ENCODE results near the gene CNN3. TPM values are rescaled to one million over a fixed set of nuclear protein-coding genes. Genes with fewer than 3 reads are reported as not detected.

CNN3 gene
- total and polyA plus RNA-seq, 2 of the 4 experiments (the other 2 are of a cell fraction): 249 to 552 TPM

GRCh38 chr1:94854458-94855306 is 72.2 kb downstream of the CNN3 start:
- Histone ChIP-seq H3K4me1 (ENCODE audit: control insufficient read depth, insufficient read depth, low read length) (peaks cover 5% of the 10 kb centered on the region), H3K27me3 (ENCODE audit: control insufficient read depth, insufficient read depth, low read length) (no peaks in the 10 kb centered on the region), H3K9ac (ENCODE audit: low read depth, low read length) (peak overlapping the region; percentile 35; the same call in 1 of the 2 replicates), H2AK9ac (replicated peaks; ENCODE audit: low read depth, low read length, poor library complexity) (peak overlapping the region; percentile 56), H3K27ac (ENCODE audit: insufficient read depth, low read length) (peak overlapping the region; percentile 38), H2BK5ac (ENCODE audit: low read depth, low read length, poor library complexity, severe bottlenecking) (peak overlapping the region; percentile 59), H3K14ac (replicated peaks; ENCODE audit: low read depth, low read length) (peak overlapping the region; percentile 75), H3K9me1 (ENCODE audit: insufficient read depth, low read length) (peaks cover 5% of the 10 kb centered on the region), H3K9me3 (ENCODE audit: control insufficient read depth, insufficient read depth, low read length) (no peaks in the 10 kb centered on the region), H2BK120ac (ENCODE audit: low read depth, low read length) (peak overlapping the region; percentile 87), H2BK20ac (ENCODE audit: low read depth, low read length) (peak overlapping the region; percentile 76; the same call in 1 of the 2 replicates), H3K56ac (ENCODE audit: extremely low read depth, insufficient read depth, low read length) (no peak overlapping the region), H2AFZ (replicated peaks; ENCODE audit: low read length, poor library complexity) (peak overlapping the region; percentile 84), H3K4ac (ENCODE audit: low read depth, low read length) (peak overlapping the region; percentile 92), H3K23ac (ENCODE audit: low read depth, low read length) (no peak overlapping the region), H2BK15ac (ENCODE audit: low read depth, low read length) (peak overlapping the region; percentile 61; the same call in 2 of the 3 replicates), H4K5ac (ENCODE audit: low read depth, low read length) (no peak overlapping the region), H3K18ac (ENCODE audit: low read depth, low read length) (no peak overlapping the region; the same call in 1 of the 2 replicates), H4K20me1 (ENCODE audit: insufficient read depth, low read length) (no peaks in the 10 kb centered on the region; the same call in 1 of the 2 replicates), H4K8ac (ENCODE audit: low read depth in 2 of 2, low read length in 2 of 2) (peak overlapping the region in 1 of 2 experiments; percentile 71; a peak in 1 of 4 replicates), H2AK5ac (ENCODE audit: low read depth, low read length) (peak overlapping the region; percentile 65), H4K91ac (ENCODE audit: insufficient read depth, low read depth, low read length) (peak overlapping the region; percentile 78; the same call in 1 of the 2 replicates), H3K36me3 (ENCODE audit: control insufficient read depth, insufficient read depth, low read length) (no peaks in the 10 kb centered on the region), H3K4me3 (ENCODE audit: insufficient read depth, low read depth, low read length) (peak overlapping the region; percentile 41), H3K79me1 (ENCODE audit: low read depth in 1 of 2, low read length in 2 of 2) (peaks cover 0 to 11% of the 10 kb centered on the region in 2 experiments; a peak in 2 of 4 replicates), H3K4me2 (ENCODE audit: low read depth, low read length) (peak overlapping the region; percentile 67)
- ATAC-seq (ENCODE audit: low read depth) (peak; percentile 96), DNase-seq (peak; percentile 92)
- dilution Hi-C loops (cut with HindIII; ENCODE audit: low sequenced_read_pairs, unreplicated experiment) (no loop called here), in situ Hi-C loops (cut with MboI; ENCODE audit: low sequenced_read_pairs) (loop anchor here (5.0 kb wide), 2 partner anchors 53 to 188 kb away; no protein-coding TSS in a partner anchor), intact Hi-C loops (cut with micrococcal nuclease) (loop anchor here (1.0 to 5.0 kb wide), 5 partner anchors 30 to 380 kb away; partner anchors contain the start of gene RWDD3)
- no TSS peak for BruUV-seq (replicated peaks)
- ChIA-PET POLR2A (ENCODE audit: unreplicated experiment) (interaction anchor here (0.8 kb wide), 1 partner anchor 189 kb away, joined by 3 read pairs; no protein-coding TSS in a partner anchor), CTCF (interaction anchor here (0.5 to 3.6 kb wide), 34 partner anchors 9 to 383 kb away, joined by 3 to 35 read pairs (median 4); partner anchors contain the start of gene RWDD3)
- WGBS, 2 experiments (ENCODE audit: extremely low coverage in 2 of 2, insufficient read length in 1 of 2): 92% methylated on average over 2 of the region's 21 CpGs; no CpG with 5 or more reads in 1 of the 2 experiments
- TF ChIP-seq CTCF (conservative IDR thresholded peaks at IDR 0.05; ENCODE audit: low read depth, low read length) (peak; percentile 97), CEBPB (IDR thresholded peaks at IDR 0.05; ENCODE audit: low read depth, low read length) (0 out of 2 replicates have a peak, but pooled peaks have one; percentile 10), FOS (IDR thresholded peaks at IDR 0.05; ENCODE audit: low read depth, low read length) (peak; percentile 59), USF2 (IDR thresholded peaks at IDR 0.05; ENCODE audit: low read depth, low read length) (peak; percentile 84), NFE2L2 (IDR thresholded peaks at IDR 0.05; ENCODE audit: low read depth, low read length) (no peak), SMC3 (IDR thresholded peaks at IDR 0.05; ENCODE audit: low read depth, low read length) (peak; percentile 98), RAD21 (IDR thresholded peaks at IDR 0.05; ENCODE audit: low read length) (peak; percentile 97), MAZ (IDR thresholded peaks at IDR 0.05; ENCODE audit: borderline replicate concordance, low read depth, low read length) (peak; percentile 41; the same call in 1 of the 2 replicates), MAFK (IDR thresholded peaks at IDR 0.05; ENCODE audit: low read depth, low read length) (no peak), RCOR1 (IDR thresholded peaks at IDR 0.05; ENCODE audit: insufficient replicate concordance, low read length) (peak; percentile 66), RFX5 (IDR thresholded peaks at IDR 0.05; ENCODE audit: low read depth, low read length) (no peak), ELK1 (IDR thresholded peaks at IDR 0.05; ENCODE audit: borderline replicate concordance, low read depth, low read length) (no peak)

Data from IMR-90 (cell line).